Measurements from ENCODE around the gene GPHB5.

Gene GPHB5

GRCh38 chr14:63318835-63319234 lies at the start of gene GPHB5:
TSS of gene GPHB5 (minus strand) at chr14:63318935. CDS start at chr14:63317849, 1,086 bp downstream.
- no peaks in the 10 kb centered on the region for H3K27me3 ChIP-seq (ENCODE audit: control insufficient read depth in 5 of 5, insufficient read depth in 4 of 5, low read length in 5 of 5)
- no peak within 1 kb of the TSS for H3K27ac ChIP-seq (ENCODE audit: low read depth, low read length)
- H3K9ac ChIP-seq (ENCODE audit: low read length in 5 of 5), result no peak within 1 kb of the TSS
- no peaks in the 10 kb centered on the region for H3K9me3 ChIP-seq (ENCODE audit: control insufficient read depth in 5 of 5, low read length in 5 of 5)
- H3K36me3 ChIP-seq (ENCODE audit: control insufficient read depth in 5 of 5, insufficient read depth in 5 of 5, low read length in 5 of 5), result no peaks in the 10 kb centered on the region
- peaks cover 0 to 5% (median 0%) of the 10 kb centered on the region in 5 donors for H3K4me1 ChIP-seq (ENCODE audit: control insufficient read depth in 5 of 5, insufficient read depth in 5 of 5, low read length in 5 of 5)
- H3K4me3 ChIP-seq (ENCODE audit: low read depth in 1 of 5, low read length in 5 of 5), result no peak within 1 kb of the TSS

- H3K4me3 ChIP-seq (ENCODE audit: low read depth in 1 of 5, low read length in 5 of 5), result no peak overlapping the region
- no peaks in the 10 kb centered on the region for H3K27me3 ChIP-seq (ENCODE audit: control insufficient read depth in 5 of 5, insufficient read depth in 4 of 5, low read length in 5 of 5)
- H3K27ac ChIP-seq (ENCODE audit: low read depth, low read length), result no peak overlapping the region
- peaks cover 0 to 5% (median 0%) of the 10 kb centered on the region in 5 donors for H3K36me3 ChIP-seq (ENCODE audit: control insufficient read depth in 5 of 5, insufficient read depth in 5 of 5, low read length in 5 of 5)
- no peak overlapping the region for H3K9ac ChIP-seq (ENCODE audit: low read length in 5 of 5)
- no peaks in the 10 kb centered on the region for H3K4me1 ChIP-seq (ENCODE audit: control insufficient read depth in 5 of 5, insufficient read depth in 5 of 5, low read length in 5 of 5)
- H3K9me3 ChIP-seq (ENCODE audit: control insufficient read depth in 5 of 5, low read length in 5 of 5), result peaks cover 2 to 16% (median 5%) of the 10 kb centered on the region in 5 donors
Measured at GRCh38 chr14:63367742-63368364, 49.1 kb upstream of the GPHB5 start.

GRCh38 chr14:63362389-63362819 lies 43.7 kb upstream of the GPHB5 start:
- Histone ChIP-seq H3K27ac (ENCODE audit: low read depth, low read length) (no peak overlapping the region), H3K4me3 (ENCODE audit: low read depth in 1 of 5, low read length in 5 of 5) (no peak overlapping the region), H3K4me1 (ENCODE audit: control insufficient read depth in 5 of 5, insufficient read depth in 5 of 5, low read length in 5 of 5) (peaks cover 0 to 6% (median 0%) of the 10 kb centered on the region in 5 donors), H3K9me3 (ENCODE audit: control insufficient read depth in 5 of 5, low read length in 5 of 5) (peaks cover 0 to 9% (median 3%) of the 10 kb centered on the region in 5 donors), H3K27me3 (ENCODE audit: control insufficient read depth in 5 of 5, insufficient read depth in 4 of 5, low read length in 5 of 5) (no peaks in the 10 kb centered on the region), H3K9ac (ENCODE audit: low read length in 5 of 5) (no peak overlapping the region), H3K36me3 (ENCODE audit: control insufficient read depth in 5 of 5, insufficient read depth in 5 of 5, low read length in 5 of 5) (no peaks in the 10 kb centered on the region)

GRCh38 chr14:63361790-63362189 lies 43.1 kb upstream of the GPHB5 start:
- peaks cover 0 to 9% (median 3%) of the 10 kb centered on the region in 5 donors for H3K9me3 ChIP-seq (ENCODE audit: control insufficient read depth in 5 of 5, low read length in 5 of 5)
- no peak overlapping the region for H3K4me3 ChIP-seq (ENCODE audit: low read depth in 1 of 5, low read length in 5 of 5)
- peaks cover 0 to 6% (median 0%) of the 10 kb centered on the region in 5 donors for H3K4me1 ChIP-seq (ENCODE audit: control insufficient read depth in 5 of 5, insufficient read depth in 5 of 5, low read length in 5 of 5)
- H3K36me3 ChIP-seq (ENCODE audit: control insufficient read depth in 5 of 5, insufficient read depth in 5 of 5, low read length in 5 of 5), result no peaks in the 10 kb centered on the region
- no peaks in the 10 kb centered on the region for H3K27me3 ChIP-seq (ENCODE audit: control insufficient read depth in 5 of 5, insufficient read depth in 4 of 5, low read length in 5 of 5)
- no peak overlapping the region for H3K9ac ChIP-seq (ENCODE audit: low read length in 5 of 5)
- H3K27ac ChIP-seq (ENCODE audit: low read depth, low read length), result no peak overlapping the region

GRCh38 chr14:63357841-63358240 lies 39.1 kb upstream of the GPHB5 start:
- H3K36me3 ChIP-seq (ENCODE audit: control insufficient read depth in 5 of 5, insufficient read depth in 5 of 5, low read length in 5 of 5), result no peaks in the 10 kb centered on the region
- H3K27ac ChIP-seq (ENCODE audit: low read depth, low read length), result no peak overlapping the region
- no peak overlapping the region for H3K4me3 ChIP-seq (ENCODE audit: low read depth in 1 of 5, low read length in 5 of 5)
- H3K9ac ChIP-seq (ENCODE audit: low read length in 5 of 5), result no peak overlapping the region
- peaks cover 0 to under 1% (median 0%) of the 10 kb centered on the region in 5 donors for H3K9me3 ChIP-seq (ENCODE audit: control insufficient read depth in 5 of 5, low read length in 5 of 5)
- peaks cover 0 to 3% (median 0%) of the 10 kb centered on the region in 5 donors for H3K27me3 ChIP-seq (ENCODE audit: control insufficient read depth in 5 of 5, insufficient read depth in 4 of 5, low read length in 5 of 5)
- H3K4me1 ChIP-seq (ENCODE audit: control insufficient read depth in 5 of 5, insufficient read depth in 5 of 5, low read length in 5 of 5), result peaks cover 0 to 6% (median 0%) of the 10 kb centered on the region in 5 donors

- Histone ChIP-seq H3K4me3 (ENCODE audit: low read depth in 1 of 5, low read length in 5 of 5) (no peak overlapping the region), H3K36me3 (ENCODE audit: control insufficient read depth in 5 of 5, insufficient read depth in 5 of 5, low read length in 5 of 5) (no peaks in the 10 kb centered on the region), H3K27ac (ENCODE audit: low read depth, low read length) (no peak overlapping the region), H3K9ac (ENCODE audit: low read length in 5 of 5) (no peak overlapping the region), H3K4me1 (ENCODE audit: control insufficient read depth in 5 of 5, insufficient read depth in 5 of 5, low read length in 5 of 5) (peaks cover 0 to 8% (median 0%) of the 10 kb centered on the region in 5 donors), H3K27me3 (ENCODE audit: control insufficient read depth in 5 of 5, insufficient read depth in 4 of 5, low read length in 5 of 5) (no peaks in the 10 kb centered on the region), H3K9me3 (ENCODE audit: control insufficient read depth in 5 of 5, low read length in 5 of 5) (peaks cover 0 to 6% (median 0%) of the 10 kb centered on the region in 5 donors)
Measured at GRCh38 chr14:63345826-63346225, 27.1 kb upstream of the GPHB5 start.

- Histone ChIP-seq H3K4me3 (ENCODE audit: low read depth in 1 of 5, low read length in 5 of 5) (no peak overlapping the region), H3K27me3 (ENCODE audit: control insufficient read depth in 5 of 5, insufficient read depth in 4 of 5, low read length in 5 of 5) (no peaks in the 10 kb centered on the region), H3K27ac (ENCODE audit: low read depth, low read length) (no peak overlapping the region), H3K9ac (ENCODE audit: low read length in 5 of 5) (no peak overlapping the region), H3K4me1 (ENCODE audit: control insufficient read depth in 5 of 5, insufficient read depth in 5 of 5, low read length in 5 of 5) (peaks cover 0 to 8% (median 0%) of the 10 kb centered on the region in 5 donors), H3K9me3 (ENCODE audit: control insufficient read depth in 5 of 5, low read length in 5 of 5) (peaks cover 0 to 6% (median 0%) of the 10 kb centered on the region in 5 donors), H3K36me3 (ENCODE audit: control insufficient read depth in 5 of 5, insufficient read depth in 5 of 5, low read length in 5 of 5) (no peaks in the 10 kb centered on the region)
Measured at GRCh38 chr14:63344336-63344735, 25.6 kb upstream of the GPHB5 start.

GRCh38 chr14:63343878-63344277 lies 25.1 kb upstream of the GPHB5 start:
- Histone ChIP-seq H3K4me3 (ENCODE audit: low read depth in 1 of 5, low read length in 5 of 5) (no peak overlapping the region), H3K4me1 (ENCODE audit: control insufficient read depth in 5 of 5, insufficient read depth in 5 of 5, low read length in 5 of 5) (peaks cover 0 to 8% (median 0%) of the 10 kb centered on the region in 5 donors), H3K27me3 (ENCODE audit: control insufficient read depth in 5 of 5, insufficient read depth in 4 of 5, low read length in 5 of 5) (no peaks in the 10 kb centered on the region), H3K9ac (ENCODE audit: low read length in 5 of 5) (no peak overlapping the region), H3K27ac (ENCODE audit: low read depth, low read length) (no peak overlapping the region), H3K9me3 (ENCODE audit: control insufficient read depth in 5 of 5, low read length in 5 of 5) (peaks cover 0 to 6% (median 0%) of the 10 kb centered on the region in 5 donors), H3K36me3 (ENCODE audit: control insufficient read depth in 5 of 5, insufficient read depth in 5 of 5, low read length in 5 of 5) (no peaks in the 10 kb centered on the region)

GRCh38 chr14:63342371-63342770 lies 23.6 kb upstream of the GPHB5 start:
- Histone ChIP-seq H3K9ac (ENCODE audit: low read length in 5 of 5) (no peak overlapping the region), H3K4me1 (ENCODE audit: control insufficient read depth in 5 of 5, insufficient read depth in 5 of 5, low read length in 5 of 5) (peaks cover 0 to 8% (median 0%) of the 10 kb centered on the region in 5 donors), H3K36me3 (ENCODE audit: control insufficient read depth in 5 of 5, insufficient read depth in 5 of 5, low read length in 5 of 5) (no peaks in the 10 kb centered on the region), H3K4me3 (ENCODE audit: low read depth in 1 of 5, low read length in 5 of 5) (no peak overlapping the region), H3K9me3 (ENCODE audit: control insufficient read depth in 5 of 5, low read length in 5 of 5) (no peaks in the 10 kb centered on the region), H3K27me3 (ENCODE audit: control insufficient read depth in 5 of 5, insufficient read depth in 4 of 5, low read length in 5 of 5) (no peaks in the 10 kb centered on the region), H3K27ac (ENCODE audit: low read depth, low read length) (no peak overlapping the region)

- Histone ChIP-seq H3K4me3 (ENCODE audit: low read depth in 1 of 5, low read length in 5 of 5) (no peak overlapping the region), H3K4me1 (ENCODE audit: control insufficient read depth in 5 of 5, insufficient read depth in 5 of 5, low read length in 5 of 5) (no peaks in the 10 kb centered on the region), H3K9me3 (ENCODE audit: control insufficient read depth in 5 of 5, low read length in 5 of 5) (no peaks in the 10 kb centered on the region), H3K36me3 (ENCODE audit: control insufficient read depth in 5 of 5, insufficient read depth in 5 of 5, low read length in 5 of 5) (no peaks in the 10 kb centered on the region), H3K9ac (ENCODE audit: low read length in 5 of 5) (no peak overlapping the region), H3K27me3 (ENCODE audit: control insufficient read depth in 5 of 5, insufficient read depth in 4 of 5, low read length in 5 of 5) (no peaks in the 10 kb centered on the region), H3K27ac (ENCODE audit: low read depth, low read length) (no peak overlapping the region)
Measured at GRCh38 chr14:63328787-63329737, 10.3 kb upstream of the GPHB5 start.
